GM23248 (cell line): ENCODE measurements around the gene TUBGCP6. TPM values are rescaled to one million over a fixed set of nuclear protein-coding genes. Genes with fewer than 3 reads are reported as not detected.

ENCODE experiments used
- DNase-seq: peaks from one replicate; pipeline ENCODE4 v3.0.0-alpha.2; 2015
- H2AFZ ChIP-seq: fragments of 200-600 bp; sonication (generic); 2 replicates; pipeline ENCODE4 v1.6.1; 2016; ENCODE audit warnings: antibody characterized with exemption
- H3F3A ChIP-seq: fragments of 200-600 bp; sonication (generic); 2 replicates; pipeline ENCODE4 v1.6.1; 2016; ENCODE audit warnings: mild to moderate bottlenecking, antibody characterized with exemption, mixed run types; ENCODE audit not compliant: insufficient read depth
- H3K27ac ChIP-seq: fragments of 200-600 bp; sonication (generic); 2 replicates; pipeline ENCODE4 v1.5.1; 2016; ENCODE audit warnings: mild to moderate bottlenecking
- H3K27me3 ChIP-seq: fragments of 200-600 bp; sonication (generic); replicated peaks from 2 replicates; pipeline ENCODE4 v1.6.1; 2016; ENCODE audit warnings: mild to moderate bottlenecking; ENCODE audit not compliant: insufficient read depth
- H3K36me3 ChIP-seq: fragments of 200-600 bp; sonication (generic); 2 replicates; pipeline ENCODE4 v1.6.1; 2016; ENCODE audit warnings: low read depth, mild to moderate bottlenecking
- H3K4me1 ChIP-seq: fragments of 200-600 bp; sonication (generic); 2 replicates; pipeline ENCODE4 v1.6.1; 2016; ENCODE audit warnings: mild to moderate bottlenecking; ENCODE audit not compliant: insufficient read depth
- H3K4me2 ChIP-seq: fragments of 200-600 bp; sonication (generic); one replicate; pipeline ENCODE4 v1.6.1; 2016; ENCODE audit warnings: mild to moderate bottlenecking; ENCODE audit not compliant: unreplicated experiment
- H3K4me3 ChIP-seq: fragments of 200-600 bp; sonication (generic); 2 replicates; pipeline ENCODE4 v1.5.1; 2016; ENCODE audit warnings: mild to moderate bottlenecking
- H3K79me2 ChIP-seq: fragments of 200-600 bp; sonication (generic); 2 replicates; pipeline ENCODE4 v1.6.1; 2016; ENCODE audit warnings: mild to moderate bottlenecking; ENCODE audit not compliant: insufficient read depth
- H3K9ac ChIP-seq: fragments of 200-600 bp; sonication (generic); 2 replicates; pipeline ENCODE4 v1.6.1; 2016; ENCODE audit warnings: mild to moderate bottlenecking
- H3K9me2 ChIP-seq: fragments of 200-600 bp; sonication (generic); 2 replicates; pipeline ENCODE4 v1.6.1; 2016; ENCODE audit warnings: mixed run types, mild to moderate bottlenecking, moderate library complexity; ENCODE audit not compliant: insufficient read depth
- H3K9me3 ChIP-seq: fragments of 200-600 bp; sonication (generic); one replicate; pipeline ENCODE4 v1.6.1; 2017; ENCODE audit warnings: low read depth
- H4K20me1 ChIP-seq: fragments of 200-600 bp; sonication (generic); 2 replicates; pipeline ENCODE4 v1.6.0; 2016; ENCODE audit not compliant: insufficient read depth
- EZH2 ChIP-seq: fragments of 200-600 bp; sonication (generic); IDR thresholded peaks from 2 replicates; pipeline ENCODE4 v1.6.1; 2018; ENCODE audit warnings: antibody characterized with exemption, mild to moderate bottlenecking; ENCODE audit not compliant: insufficient read depth, poor library complexity, severe bottlenecking
- EZH2phosphoT487 ChIP-seq: fragments of 200-600 bp; sonication (generic); IDR thresholded peaks from 2 replicates; pipeline ENCODE4 v1.6.1; 2018; ENCODE audit warnings: antibody characterized with exemption, moderate library complexity, mild to moderate bottlenecking, low read depth; ENCODE audit not compliant: insufficient read depth
- WGBS, 2 experiments: methylation state at CpG; one replicate each; pipeline ENCODE4 v1.1.6; 2015 to 2017; ENCODE audit warnings: low lambda C conversion rate in 2 of 2, low coverage in 1 of 2; ENCODE audit errors: missing lambda C conversion rate in 2 of 2; 5-methylcytosine and 5-hydroxymethylcytosine counted together
- in situ Hi-C: fragments of 300-500 bp; cut with MboI; formaldehyde crosslinking; loops from 2 replicates; pipeline ENCODE4 v1.15.0; 2020
- polyA plus RNA-seq: library from polyadenylated mRNA; unstranded; fragments of >200 nt; fragmentation: Nextera tagmentation; extraction: Ambion mirVana; gene quantifications from 2 replicates; pipeline ENCODE4 v1.2.1, GENCODE V29; 2016
- total RNA-seq: library from RNA; depleted of rRNA; stranded (reverse); fragments of >200 nt; shearing (Covaris generic); gene quantifications from 2 replicates; pipeline ENCODE4 v1.2.3, GENCODE V29; 2014

TUBGCP6 gene
- total and polyA plus RNA-seq, 2 experiments from 2014 or later, result 16.6 to 32.0 TPM

- Histone ChIP-seq H3K4me2 (no peak overlapping the region), H3K4me3 (no peak overlapping the region), H3K79me2 (peaks cover 14% of the 10 kb centered on the region), H3K27me3 (0 out of 2 replicates have a peak, but pooled peaks cover 3% of the 10 kb centered on the region), H3K27ac (no peak overlapping the region), H3K9ac (no peak overlapping the region), H3F3A (no peaks in the 10 kb centered on the region), H3K9me3 (no peaks in the 10 kb centered on the region), H3K36me3 (no peaks in the 10 kb centered on the region), H4K20me1 (no peaks in the 10 kb centered on the region), H3K4me1 (0 out of 2 replicates have a peak, but pooled peaks cover 4% of the 10 kb centered on the region), H2AFZ (no peak overlapping the region), H3K9me2 (no peaks in the 10 kb centered on the region)
- DNase-seq, result no peak
- 74 to 79% methylated on average over 25 to 31 of the region's 31 CpGs for WGBS, 2 experiments
- TF ChIP-seq EZH2 (no peak), EZH2phosphoT487 (no peak)
- in situ Hi-C loops, result no loop called here
These were observed 62.4 kb downstream of the TUBGCP6 start for GRCh38 chr22:50182176-50183081.

- TF ChIP-seq EZH2, result no peak
- no peak for TF ChIP-seq EZH2phosphoT487
- Histone ChIP-seq H3K4me3 (no peak overlapping the region), H3K36me3 (no peaks in the 10 kb centered on the region), H3K9me3 (no peaks in the 10 kb centered on the region), H3K4me2 (no peak overlapping the region), H3K4me1 (no peaks in the 10 kb centered on the region), H3K79me2 (no peaks in the 10 kb centered on the region), H4K20me1 (no peaks in the 10 kb centered on the region), H3K9ac (no peak overlapping the region), H3K27ac (no peak overlapping the region), H3F3A (no peaks in the 10 kb centered on the region), H3K27me3 (0 out of 2 replicates have a peak, but pooled peaks cover 3% of the 10 kb centered on the region), H3K9me2 (no peaks in the 10 kb centered on the region), H2AFZ (no peak overlapping the region)
- in situ Hi-C loops, result no loop called here
- WGBS, 2 experiments, result 87% methylated on average over 25 to 27 of the region's 27 CpGs
- no peak for DNase-seq
These were observed 63.9 kb downstream of the TUBGCP6 start for GRCh38 chr22:50180727-50181521.

GRCh38 chr22:50179937-50180726 is 64.7 kb downstream of the TUBGCP6 start:
- H3F3A ChIP-seq, result no peaks in the 10 kb centered on the region
- no peaks in the 10 kb centered on the region for H3K9me2 ChIP-seq
- H3K4me1 ChIP-seq, result no peaks in the 10 kb centered on the region
- no peaks in the 10 kb centered on the region for H3K9me3 ChIP-seq
- no peak overlapping the region for H3K9ac ChIP-seq
- 0 out of 2 replicates have a peak, but pooled peaks cover 3% of the 10 kb centered on the region for H3K27me3 ChIP-seq
- no peak overlapping the region for H3K27ac ChIP-seq
- no peaks in the 10 kb centered on the region for H3K79me2 ChIP-seq
- no peaks in the 10 kb centered on the region for H4K20me1 ChIP-seq
- no peak overlapping the region for H3K4me2 ChIP-seq
- H3K36me3 ChIP-seq, result no peaks in the 10 kb centered on the region
- WGBS, 2 experiments, result 60 to 67% methylated on average over 33 to 39 of the region's 39 CpGs
- no peak overlapping the region for H2AFZ ChIP-seq
- no peak for DNase-seq
- in situ Hi-C loops, result no loop called here
- H3K4me3 ChIP-seq, result no peak overlapping the region
- TF ChIP-seq EZH2phosphoT487, result no peak
- TF ChIP-seq EZH2, result no peak
